Measurements from ENCODE around the gene EIF4H.
"Not testable (repeated sequence)": the region's sequence is repeated elsewhere in the genome, so short reads cannot be mapped to it uniquely, and the experiment has no call there.

Gene EIF4H

GRCh38 chr7:74175340-74175739 is 1.2 kb downstream of the EIF4H start:
- DNase-seq (ENCODE audit: low read depth in 2 of 2), result no peak

GRCh38 chr7:74176555-74176954 is 2.4 kb downstream of the EIF4H start:
- no peak for DNase-seq (ENCODE audit: low read depth in 2 of 2)

GRCh38 chr7:74178632-74179031 is 4.5 kb downstream of the EIF4H start:
- DNase-seq (ENCODE audit: low read depth in 2 of 2), result no peak

GRCh38 chr7:74179935-74180604 is 5.9 kb downstream of the EIF4H start:
- no peak for DNase-seq (ENCODE audit: low read depth in 2 of 2)

GRCh38 chr7:74180866-74181265 is 6.7 kb downstream of the EIF4H start:
- no peak for DNase-seq (ENCODE audit: low read depth in 2 of 2)

GRCh38 chr7:74181821-74182220 is 7.7 kb downstream of the EIF4H start:
- no peak for DNase-seq (ENCODE audit: low read depth in 2 of 2)

- no peak for DNase-seq (ENCODE audit: low read depth in 2 of 2)
These were observed 8.4 kb downstream of the EIF4H start for GRCh38 chr7:74182453-74183090.

GRCh38 chr7:74183142-74183541 is 9.0 kb downstream of the EIF4H start:
- DNase-seq (ENCODE audit: low read depth in 2 of 2), result no peak

- no peak for DNase-seq (ENCODE audit: low read depth in 2 of 2)
These were observed 9.7 kb downstream of the EIF4H start for GRCh38 chr7:74183653-74184450.

GRCh38 chr7:74185016-74185415 is 10.9 kb downstream of the EIF4H start:
- DNase-seq (ENCODE audit: low read depth in 2 of 2), result no peak

- no peak for DNase-seq (ENCODE audit: low read depth in 2 of 2)
These were observed 11.5 kb downstream of the EIF4H start for GRCh38 chr7:74185636-74186035.

- DNase-seq (ENCODE audit: low read depth in 2 of 2), result no peak
These were observed 13.9 kb downstream of the EIF4H start for GRCh38 chr7:74187915-74188675.

- DNase-seq (ENCODE audit: low read depth in 2 of 2), result no peak
These were observed 16.1 kb downstream of the EIF4H start for GRCh38 chr7:74190259-74190658.

GRCh38 chr7:74191231-74191630 is 17.1 kb downstream of the EIF4H start:
- no peak for DNase-seq (ENCODE audit: low read depth in 2 of 2)

- no peak for DNase-seq (ENCODE audit: low read depth in 2 of 2)
These were observed 18.9 kb downstream of the EIF4H start for GRCh38 chr7:74193054-74193453.

GRCh38 chr7:74193913-74194312 is 19.8 kb downstream of the EIF4H start:
- DNase-seq (ENCODE audit: low read depth in 2 of 2), result no peak

- DNase-seq (ENCODE audit: low read depth in 2 of 2), result no peak
These were observed 20.5 kb downstream of the EIF4H start for GRCh38 chr7:74194686-74195085.

GRCh38 chr7:74195139-74195860 is 21.1 kb downstream of the EIF4H start:
- not testable (repeated sequence) for DNase-seq (ENCODE audit: low read depth in 2 of 2)

GRCh38 chr7:74195968-74196654 is 22.0 kb downstream of the EIF4H start:
- not testable (repeated sequence) for DNase-seq (ENCODE audit: low read depth in 2 of 2)

GRCh38 chr7:74197449-74198124 is 23.4 kb downstream of the EIF4H start:
- no peak for DNase-seq (ENCODE audit: low read depth in 2 of 2)
